Measurements from ENCODE around the gene ACVR2A. TPM values are rescaled to one million over a fixed set of nuclear protein-coding genes. Genes with fewer than 3 reads are reported as not detected.

Gene ACVR2A
- total and polyA plus RNA-seq, 12 donors = 4.7 to 28.1 (median 8.5) TPM

DNA sequence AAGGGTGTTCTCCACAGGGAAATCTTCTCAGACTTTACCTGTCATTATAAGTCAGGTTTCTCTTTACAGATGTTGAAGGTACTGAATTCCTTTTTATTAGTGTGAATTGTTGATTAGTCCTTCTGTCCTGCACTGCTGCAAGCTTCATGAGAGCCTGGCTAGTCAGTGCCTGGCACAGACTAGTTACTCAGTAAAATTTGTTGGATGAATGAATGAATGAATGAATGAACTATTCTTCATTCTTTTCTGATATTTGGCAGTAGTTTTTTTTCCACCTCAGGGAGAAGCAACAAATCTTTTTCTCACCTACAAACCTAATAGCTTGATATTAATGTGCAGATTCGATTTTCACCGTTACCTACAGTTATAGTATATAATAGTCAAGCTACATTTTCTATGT lies 64.3 kb downstream of the ACVR2A start:
- intact Hi-C loops (cut with DNase I) = no loop called here
- Histone ChIP-seq H3K36me3 (replicated peaks in 1 of 2) (no peaks in the 10 kb centered on the region), H3K9me3 (replicated peaks in 1 of 3) (no peaks in the 10 kb centered on the region), H3K4me3 (no peak overlapping the region), H3K27me3 (no peaks in the 10 kb centered on the region), H3K4me1 (replicated peaks in 1 of 2) (peaks cover 0 to 8% of the 10 kb centered on the region in 2 donors), H3K27ac (no peak overlapping the region)
- TF ChIP-seq CTCF (IDR thresholded peaks at IDR 0.05) = no peak
- WGBS, 4 donors = 87 to 95% (median 93%) methylated on average over 2 of the region's 2 CpGs
- DNase-seq = no peak

GRCh38 chr2:147910990-147911473 lies 66.2 kb downstream of the ACVR2A start:
- WGBS, 4 donors = 0% methylated on average over 2 of the region's 2 CpGs
- H3K9me3 ChIP-seq (replicated peaks in 1 of 3) = no peaks in the 10 kb centered on the region
- peak in 5 of 7 donors; percentile 16 to 37 (median 31) for DNase-seq
- no peak for TF ChIP-seq POLR2A (IDR thresholded peaks at IDR 0.05)
- peak; percentile 68 to 87 (median 74) for TF ChIP-seq CTCF (IDR thresholded peaks at IDR 0.05)
- H3K27ac ChIP-seq = no peak overlapping the region
- intact Hi-C loops (cut with DNase I) = loop anchor here in 1 of 2 donors (5.0 kb wide), 1 partner anchor 829 kb away; no protein-coding TSS in a partner anchor
- no peak overlapping the region for H3K4me3 ChIP-seq
- H3K27me3 ChIP-seq = no peaks in the 10 kb centered on the region
- peaks cover 0 to 13% of the 10 kb centered on the region in 2 donors for H3K4me1 ChIP-seq (replicated peaks in 1 of 2)
- no peaks in the 10 kb centered on the region for H3K36me3 ChIP-seq (replicated peaks in 1 of 2)

- no peaks in the 10 kb centered on the region for H3K36me3 ChIP-seq (replicated peaks in 1 of 2)
- no peak overlapping the region for H3K27ac ChIP-seq
- no peaks in the 10 kb centered on the region for H3K27me3 ChIP-seq
- no peaks in the 10 kb centered on the region for H3K9me3 ChIP-seq (replicated peaks in 1 of 3)
- no peak for DNase-seq
- no peak overlapping the region for H3K4me3 ChIP-seq
- H3K4me1 ChIP-seq (replicated peaks in 1 of 2) = peaks cover 0 to 13% of the 10 kb centered on the region in 2 donors
- TF ChIP-seq CTCF (IDR thresholded peaks at IDR 0.05) = no peak
- no peak for TF ChIP-seq POLR2A (IDR thresholded peaks at IDR 0.05)
- intact Hi-C loops (cut with DNase I) = loop anchor here in 1 of 2 donors (5.0 kb wide), 1 partner anchor 832 kb away; no protein-coding TSS in a partner anchor
- 15 to 30% (median 23%) methylated on average over 3 of the region's 3 CpGs for WGBS, 4 donors
Observed at GRCh38 chr2:147913701-147914480, 69.1 kb downstream of the ACVR2A start.

GRCh38 chr2:147916067-147916466 lies 71.2 kb downstream of the ACVR2A start:
- no peaks in the 10 kb centered on the region for H3K36me3 ChIP-seq (replicated peaks in 1 of 2)
- 93 to 96% (median 96%) methylated on average over 2 of the region's 2 CpGs for whole genome bisulfite sequencing, 4 donors
- no peaks in the 10 kb centered on the region for H3K27me3 ChIP-seq
- H3K27ac ChIP-seq = no peak overlapping the region
- DNase-seq = no peak
- no peak overlapping the region for H3K4me3 ChIP-seq
- TF ChIP-seq POLR2A (IDR thresholded peaks at IDR 0.05) (no peak), CTCF (IDR thresholded peaks at IDR 0.05) (no peak)
- H3K9me3 ChIP-seq (replicated peaks in 1 of 3) = no peaks in the 10 kb centered on the region
- intact Hi-C loops (cut with DNase I) = no loop called here
- H3K4me1 ChIP-seq (replicated peaks in 1 of 2) = peaks cover 0 to 12% of the 10 kb centered on the region in 2 donors
